NCI-H146 treated with DMSO at 0.1 percent for 48 hours (cell line): Measurements from ENCODE around the gene PEX14.

Experiments
- DNase-seq: peaks from one replicate; lab custom pipeline; 2025; ENCODE audit not compliant: unreplicated experiment; lab: John Stamatoyannopoulos, UW

The PEX14 gene

DNA sequence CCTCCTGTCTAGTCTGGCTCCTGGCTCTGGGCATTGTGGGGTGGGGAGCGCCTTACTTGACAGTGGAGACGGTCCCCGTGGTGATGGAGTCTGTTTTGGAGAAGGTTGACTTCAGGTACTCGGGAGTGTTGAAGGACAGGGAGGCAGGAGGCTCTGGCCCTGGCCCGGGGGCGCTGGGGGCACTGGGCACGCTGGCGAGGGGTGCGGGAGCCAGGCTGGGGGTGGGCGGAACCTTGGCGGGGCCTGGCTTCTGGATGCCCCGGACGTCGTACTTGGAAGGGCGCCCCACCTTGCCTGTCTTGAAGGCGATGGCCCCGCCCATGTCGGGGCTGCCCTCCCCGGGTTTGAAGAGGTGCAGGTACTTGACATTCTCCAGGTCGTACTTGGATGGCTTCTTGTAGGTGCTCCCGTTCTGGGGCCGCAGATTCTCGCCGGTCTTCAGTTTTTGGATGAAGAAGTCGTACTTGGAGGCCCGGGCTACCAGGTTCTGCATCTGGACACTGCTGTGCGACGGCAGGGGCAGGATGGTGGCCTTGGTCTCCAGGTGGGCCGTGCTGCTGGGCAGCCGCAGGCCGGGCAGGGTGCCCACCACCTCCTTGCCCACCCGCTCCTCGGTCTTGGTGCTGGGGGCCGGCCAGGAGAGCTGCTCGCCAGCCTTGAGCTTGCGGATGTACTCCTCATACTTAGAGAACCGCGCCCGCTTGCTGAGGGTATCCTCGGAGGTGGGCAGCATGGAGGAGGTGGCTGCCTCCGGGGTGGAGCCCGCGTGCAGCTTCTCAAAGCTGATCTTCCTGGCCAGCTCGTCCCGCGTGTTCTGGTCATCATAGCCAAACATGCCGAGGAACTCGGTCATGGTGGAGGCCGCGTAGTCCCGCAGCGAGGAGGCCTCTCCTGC, 185.1 kb downstream of the PEX14 start:
- no peak for DNase-seq

DNA sequence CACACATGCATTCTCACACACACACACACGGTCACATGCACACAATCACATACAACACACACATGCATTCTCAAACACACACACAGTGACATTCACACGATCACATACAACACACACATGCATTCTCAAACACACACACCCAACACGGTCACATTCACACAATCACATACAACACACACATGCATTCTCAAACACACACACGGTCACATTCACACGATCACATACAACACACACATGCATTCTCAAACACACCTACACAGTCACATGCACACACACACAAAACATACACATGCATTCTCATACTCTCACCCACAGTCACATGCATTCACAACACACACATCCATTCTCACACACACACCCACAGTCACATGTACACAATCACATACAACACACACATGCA, 186.7 kb downstream of the PEX14 start:
- DNase-seq, result no peak

DNA sequence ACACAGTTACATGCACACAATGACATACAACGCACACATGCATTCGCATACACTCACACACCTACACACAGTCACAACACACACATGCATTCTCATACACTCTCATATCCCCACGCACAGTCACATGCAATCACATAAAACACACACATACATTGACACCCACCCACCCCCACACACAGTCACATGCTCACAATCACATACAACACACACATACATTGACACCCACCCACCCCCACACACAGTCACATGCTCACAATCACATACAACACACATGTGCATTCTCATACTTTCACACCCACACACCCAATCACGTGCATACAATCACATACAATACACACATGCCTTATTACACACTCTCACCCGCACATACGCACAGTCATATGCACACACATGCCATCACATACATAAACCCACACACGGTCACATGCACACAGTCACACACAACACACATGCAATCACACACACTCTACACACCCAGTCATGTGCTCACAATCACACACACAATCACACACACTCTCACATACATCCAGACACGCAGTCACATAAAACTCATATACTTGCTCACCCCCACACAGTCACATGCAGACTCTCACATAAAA, 187.4 kb downstream of the PEX14 start:
- DNase-seq, result no peak

DNA sequence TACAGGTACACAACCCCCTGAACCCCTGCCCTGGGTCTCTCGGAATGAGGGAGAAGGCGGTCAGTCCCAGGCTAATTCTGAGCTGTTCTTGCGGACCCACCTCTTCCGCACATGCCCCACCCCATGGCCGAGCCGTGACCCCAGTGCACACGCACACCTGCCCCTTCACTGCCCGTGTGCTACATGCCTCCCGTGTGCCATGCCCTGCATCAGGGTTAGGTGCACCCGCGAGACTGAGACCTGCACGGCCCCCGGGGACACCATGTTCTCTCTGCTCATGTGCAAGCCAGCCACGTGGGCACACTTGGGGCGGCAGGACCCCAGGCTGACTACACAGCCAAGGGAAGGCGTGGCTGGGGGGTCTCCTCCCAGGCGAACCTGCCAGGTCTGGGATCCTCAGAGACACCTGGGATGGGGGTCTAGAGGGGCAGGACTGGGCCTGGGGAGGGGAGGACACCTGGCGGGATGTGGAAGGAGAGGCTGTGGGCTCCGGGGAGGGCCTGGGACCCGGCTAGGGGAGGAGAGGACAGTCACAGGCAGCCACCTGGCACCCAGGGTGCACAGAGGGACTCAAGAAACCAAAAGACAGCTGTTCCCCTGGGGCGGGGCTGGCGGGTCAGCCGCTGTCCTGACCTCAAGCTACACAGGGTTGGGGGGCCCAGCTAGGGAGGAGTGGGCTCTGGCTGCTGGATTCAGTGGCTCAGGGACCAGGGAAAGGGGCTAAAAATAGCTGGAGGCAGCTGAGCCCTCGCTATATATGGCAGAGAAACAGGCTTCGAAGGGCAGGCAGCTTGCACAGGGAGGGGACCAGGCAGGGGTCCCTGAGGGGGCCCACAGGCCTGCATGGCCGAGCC, 188.3 kb downstream of the PEX14 start:
- DNase-seq, result no peak

DNA sequence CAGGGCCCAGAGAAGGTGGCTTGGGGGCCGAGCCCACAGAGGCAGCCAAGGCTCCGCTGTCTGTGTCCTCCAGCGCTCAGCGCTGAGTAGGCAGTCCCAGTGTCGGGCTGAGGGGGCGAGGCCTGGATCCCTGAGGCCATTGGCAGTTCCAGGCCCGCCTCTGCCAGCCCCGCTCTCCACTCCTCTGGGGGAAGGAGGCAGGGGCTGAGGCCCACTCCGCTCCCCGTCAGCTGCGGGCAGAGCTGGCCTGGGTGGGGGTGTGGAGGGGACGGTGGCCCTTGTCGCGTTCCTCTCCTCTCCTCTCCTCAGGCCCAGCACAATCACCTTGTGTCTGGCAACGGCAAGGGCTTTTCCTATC, 188.9 kb downstream of the PEX14 start:
- DNase-seq, result no peak

DNA sequence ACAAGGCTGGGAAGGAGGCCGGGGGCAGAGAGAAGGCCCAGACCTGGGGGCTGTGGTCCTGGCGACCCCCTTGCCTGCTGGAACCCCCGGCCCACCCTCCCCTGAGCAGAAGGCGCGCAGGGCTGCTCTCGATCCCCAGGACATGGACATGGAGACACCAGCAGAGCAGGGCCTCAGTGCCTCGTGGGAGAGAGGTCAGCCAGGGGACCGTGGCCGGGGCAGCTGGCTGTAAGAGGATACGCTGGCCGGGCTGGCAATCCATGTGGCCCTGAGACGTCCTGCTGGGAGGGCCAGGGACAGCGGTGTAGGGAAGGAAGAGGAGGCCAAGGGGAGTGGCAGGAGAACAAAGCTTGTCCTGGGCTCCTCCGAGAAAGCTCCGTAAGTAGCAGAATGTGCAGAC, 189.5 kb downstream of the PEX14 start:
- no peak for DNase-seq

DNA sequence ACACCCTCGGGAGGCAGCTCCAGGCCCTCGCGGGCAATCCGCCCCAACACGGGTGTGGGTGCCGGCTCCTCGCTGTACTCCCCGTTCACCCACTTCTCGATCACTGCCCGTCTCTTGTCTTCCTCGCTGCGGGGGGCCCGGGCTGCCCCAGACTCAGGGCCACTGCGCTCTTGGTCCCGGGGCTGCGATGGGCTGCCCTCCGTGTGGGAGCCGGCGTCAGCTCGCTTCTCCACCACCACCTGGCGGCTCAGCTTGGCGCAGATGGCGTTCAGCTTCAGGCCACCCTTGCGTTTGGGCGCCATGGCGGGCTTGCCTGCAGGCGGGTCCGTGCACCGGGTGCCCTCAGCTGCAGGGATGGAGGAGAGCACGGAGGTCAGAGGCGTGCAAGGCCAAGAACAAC, 190.5 kb downstream of the PEX14 start:
- no peak for DNase-seq

DNA sequence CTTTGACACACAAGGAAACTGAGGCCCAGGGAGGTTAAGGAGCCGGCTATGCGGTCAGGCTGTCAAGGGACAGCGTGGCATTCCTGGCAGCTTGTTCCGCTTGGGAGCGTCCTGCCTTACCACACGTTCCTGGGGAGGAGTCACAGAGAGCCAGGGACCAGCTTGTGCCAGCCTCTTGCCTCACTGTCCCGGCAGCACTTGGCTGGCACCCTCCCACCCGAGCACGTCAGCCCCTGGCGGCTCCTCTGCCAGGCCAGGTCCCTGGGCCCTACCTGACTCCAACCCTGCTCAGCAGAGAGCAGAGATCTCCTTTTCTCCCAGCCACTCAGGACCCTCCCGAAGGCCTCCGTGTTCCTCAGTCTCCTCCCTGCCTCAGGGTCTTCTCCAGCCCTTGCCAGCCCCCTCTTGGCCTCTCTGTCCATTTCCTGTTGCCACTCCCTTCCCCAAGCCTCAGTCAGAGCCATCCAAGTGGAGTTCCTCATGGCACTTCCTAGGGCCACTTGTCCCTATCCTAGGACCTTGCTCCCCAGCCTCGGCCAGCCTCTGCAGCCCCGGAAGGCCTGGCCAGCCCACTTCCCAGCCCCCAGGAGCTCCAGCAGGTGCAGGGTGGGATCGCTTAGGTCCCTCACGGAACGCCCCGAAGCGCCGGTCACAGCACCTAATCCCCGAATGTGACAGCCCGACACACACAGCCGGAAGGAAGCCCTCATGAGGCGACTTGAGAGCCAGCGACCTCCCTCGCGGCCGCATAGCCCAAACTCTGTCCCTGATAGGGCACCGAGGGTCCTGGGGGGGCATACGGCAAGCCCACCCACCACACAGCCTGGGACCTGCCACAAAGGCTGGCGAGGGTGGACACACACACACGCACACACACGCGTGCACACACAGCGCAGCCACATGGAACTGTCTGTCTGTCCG, 191.4 kb downstream of the PEX14 start:
- no peak for DNase-seq

DNA sequence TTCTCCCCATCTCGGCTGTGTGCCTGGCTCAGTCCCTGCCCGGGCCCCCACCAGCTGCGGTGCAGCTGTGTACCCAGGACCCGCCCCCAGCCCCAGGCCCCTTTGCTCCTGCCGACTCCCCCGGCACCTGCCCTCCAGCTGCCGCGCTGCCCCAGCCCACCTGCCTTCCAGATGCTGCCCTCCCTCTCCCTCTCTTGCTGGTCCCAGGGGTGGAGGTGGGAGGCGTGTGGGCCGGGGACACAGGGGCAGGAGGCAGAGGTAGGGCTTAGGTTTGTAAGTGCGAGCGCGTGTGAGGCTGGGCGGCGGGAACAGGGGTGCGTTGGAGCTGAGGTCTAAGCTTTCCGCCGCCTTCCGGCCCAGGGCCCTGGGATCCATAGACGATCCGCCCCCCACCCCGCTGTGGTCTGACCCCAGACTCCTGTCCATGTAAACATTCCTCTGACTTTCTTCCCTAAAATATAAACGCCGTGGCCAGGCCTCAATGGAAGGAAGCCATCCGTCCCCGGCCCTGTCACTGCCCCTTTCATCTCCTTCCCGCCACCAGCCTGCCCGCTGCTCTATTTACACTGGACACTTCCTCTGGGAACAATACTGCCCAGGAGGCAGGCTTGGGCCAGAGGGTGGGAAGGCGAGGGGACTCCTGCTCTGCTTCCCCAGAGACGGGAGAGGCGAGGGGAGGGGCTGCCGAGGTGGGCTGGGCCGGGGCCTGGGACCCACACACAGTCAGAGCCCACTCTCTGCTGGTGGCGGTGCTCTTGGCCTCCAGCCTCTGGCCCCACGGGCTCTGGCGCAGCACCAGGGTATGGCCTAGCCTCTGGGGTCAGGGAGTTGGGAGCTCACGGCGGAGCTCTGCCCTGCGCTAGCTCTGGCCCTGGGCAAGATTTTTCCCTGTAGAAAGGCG, 193.4 kb downstream of the PEX14 start:
- DNase-seq, result no peak

DNA sequence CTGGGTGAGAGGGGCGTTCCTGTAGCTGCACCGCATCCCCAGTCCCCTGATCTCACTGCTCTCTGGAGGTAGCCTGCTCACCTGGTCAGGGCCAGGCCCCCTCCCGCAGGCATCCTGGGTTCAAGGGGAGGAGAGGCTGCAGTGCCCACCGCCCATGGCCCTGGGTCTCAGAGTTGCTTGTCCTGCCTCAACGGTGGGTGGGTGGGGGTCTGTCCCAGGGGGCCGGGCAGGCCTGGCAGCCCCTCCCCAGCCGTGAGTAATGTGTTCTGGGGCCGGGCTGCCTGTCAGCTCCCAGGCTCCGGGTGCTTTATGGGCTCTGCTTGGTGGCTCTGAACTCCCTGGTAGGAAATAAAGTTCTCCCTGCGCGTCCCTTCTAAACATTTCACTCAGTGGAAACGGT, 194.8 kb downstream of the PEX14 start:
- no peak for DNase-seq

DNA sequence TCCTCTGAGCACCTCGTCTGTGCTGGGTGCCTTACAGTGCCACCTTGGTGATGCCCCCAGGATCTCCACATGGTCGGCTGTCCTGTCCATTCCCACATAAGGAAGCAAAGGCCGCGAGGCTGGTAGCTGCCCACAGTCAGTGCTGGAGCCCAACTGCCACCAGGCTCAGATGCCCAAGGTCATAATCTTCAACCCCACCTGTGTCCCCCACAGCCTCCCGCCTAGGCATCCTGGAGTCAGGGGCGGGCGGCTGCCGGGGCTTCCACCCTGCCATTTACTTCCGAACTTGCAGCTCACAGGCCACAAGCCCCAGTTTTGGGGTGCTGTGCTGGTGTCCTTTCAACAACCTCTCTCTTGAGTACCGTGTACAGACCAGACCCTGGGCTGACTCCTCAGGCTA, 195.4 kb downstream of the PEX14 start:
- DNase-seq, result no peak

DNA sequence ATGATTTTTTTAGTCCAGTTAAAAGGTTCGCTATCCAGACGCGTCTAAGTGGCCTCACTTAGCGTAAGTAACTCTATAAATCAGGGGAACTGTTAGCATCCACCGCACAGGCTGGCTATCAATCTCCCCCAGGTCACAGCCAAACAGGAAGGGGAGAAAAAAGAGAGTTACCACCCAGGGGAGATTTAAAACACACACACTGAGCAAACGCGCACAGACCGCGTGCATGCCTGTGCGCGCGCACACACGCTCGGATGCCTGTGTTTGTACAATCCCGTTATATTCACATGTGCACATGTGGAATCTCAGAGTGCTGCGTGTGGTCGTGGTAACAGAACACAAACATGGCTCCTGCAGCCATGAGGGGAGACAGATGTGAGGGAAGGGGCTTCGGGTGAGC, 196.3 kb downstream of the PEX14 start:
- DNase-seq, result no peak

DNA sequence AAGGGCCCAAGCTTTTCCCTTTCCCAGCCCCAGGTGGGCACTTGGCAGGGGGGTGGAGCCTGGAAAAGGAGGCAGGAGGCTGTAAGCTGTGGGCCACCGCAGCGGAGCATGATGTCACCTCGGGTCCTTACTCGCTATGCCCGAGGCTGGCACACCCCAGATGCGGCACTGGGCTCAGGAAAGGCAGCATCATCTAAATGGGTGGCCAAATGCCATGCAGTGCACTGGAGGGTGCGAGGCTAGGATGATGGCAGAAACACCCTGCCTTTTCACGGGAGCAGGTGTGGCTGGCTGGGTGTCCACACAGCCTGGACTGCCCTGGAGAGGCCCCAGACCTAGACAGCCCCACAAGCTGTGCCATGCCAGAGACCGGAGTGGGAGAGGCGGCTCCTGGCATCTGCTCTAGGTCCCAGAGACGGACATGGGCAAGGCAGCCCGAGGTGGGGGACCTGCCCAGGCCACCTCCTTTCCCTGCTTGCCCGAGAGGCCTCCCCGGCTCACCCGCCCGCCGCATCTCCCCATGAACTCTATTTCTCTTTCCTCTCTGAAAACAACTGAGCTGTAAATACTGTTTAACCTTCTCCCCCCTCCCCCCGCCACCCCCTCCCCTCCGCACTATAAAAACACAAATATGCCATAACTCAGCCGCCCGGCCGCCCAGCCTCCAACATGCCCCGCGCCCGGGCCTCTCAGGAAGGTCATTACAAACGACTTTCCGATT, 197.0 kb downstream of the PEX14 start:
- no peak for DNase-seq

DNA sequence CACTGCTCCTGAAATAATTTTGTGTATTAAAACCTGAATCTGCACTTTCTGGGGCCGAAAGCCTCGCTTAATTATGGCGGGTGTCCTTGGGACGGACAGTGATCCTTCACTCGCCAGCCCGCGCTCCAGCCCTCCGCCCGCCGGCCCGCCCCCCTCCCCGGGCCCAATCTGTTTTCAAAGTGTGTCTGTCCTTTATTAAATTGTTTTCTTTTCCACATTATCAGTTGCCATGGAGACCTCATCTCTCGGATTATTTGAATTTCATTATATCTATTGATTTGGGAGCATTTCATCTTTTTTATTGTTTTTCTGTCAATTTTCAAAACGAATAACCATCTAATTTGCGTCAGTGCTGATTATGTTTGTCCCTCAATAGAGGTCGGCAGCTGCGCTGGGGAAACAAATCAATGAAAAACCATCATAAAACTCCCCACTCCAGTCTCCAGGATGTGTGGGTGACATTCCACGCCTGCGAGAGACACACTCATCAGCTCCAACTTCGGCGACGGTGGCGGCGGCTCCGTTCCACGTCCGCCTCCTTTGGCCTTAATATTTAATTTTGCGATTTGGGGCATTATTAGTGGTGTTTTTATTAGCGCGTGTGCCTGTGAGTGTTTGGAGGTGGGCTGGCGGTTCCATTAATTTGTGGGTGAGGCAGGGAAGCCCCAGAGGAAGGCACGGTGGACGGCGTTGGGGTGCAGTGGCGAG, 197.7 kb downstream of the PEX14 start:
- DNase-seq, result no peak

DNA sequence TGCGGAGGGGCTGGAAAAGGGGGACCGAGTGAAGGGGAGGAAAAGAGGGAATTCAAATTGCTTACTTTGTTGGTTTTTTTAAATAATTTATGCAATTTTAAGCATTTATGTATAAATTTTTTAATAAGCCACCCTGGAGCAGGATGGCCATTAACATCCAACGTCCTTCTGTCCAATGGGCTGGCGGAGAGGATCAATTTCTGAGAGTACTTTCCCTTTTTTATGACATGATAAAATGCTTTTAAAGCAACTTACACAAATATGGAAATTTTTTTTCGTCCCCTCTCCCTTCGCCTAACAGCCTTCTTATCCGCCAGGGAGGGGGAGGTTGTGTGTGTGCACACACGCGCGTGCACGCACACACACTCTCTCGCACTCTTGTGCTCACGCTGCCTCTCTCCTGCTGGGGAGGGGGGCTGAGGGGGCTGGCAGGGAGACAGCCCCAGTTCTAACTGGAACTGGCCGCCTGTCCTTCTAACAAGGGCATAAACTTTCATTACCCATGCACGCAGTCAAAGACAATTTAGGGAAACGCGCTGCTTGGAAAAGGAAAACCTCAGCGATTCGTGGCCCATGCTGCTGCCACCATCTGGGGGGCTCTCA, 198.5 kb downstream of the PEX14 start:
- no peak for DNase-seq

DNA sequence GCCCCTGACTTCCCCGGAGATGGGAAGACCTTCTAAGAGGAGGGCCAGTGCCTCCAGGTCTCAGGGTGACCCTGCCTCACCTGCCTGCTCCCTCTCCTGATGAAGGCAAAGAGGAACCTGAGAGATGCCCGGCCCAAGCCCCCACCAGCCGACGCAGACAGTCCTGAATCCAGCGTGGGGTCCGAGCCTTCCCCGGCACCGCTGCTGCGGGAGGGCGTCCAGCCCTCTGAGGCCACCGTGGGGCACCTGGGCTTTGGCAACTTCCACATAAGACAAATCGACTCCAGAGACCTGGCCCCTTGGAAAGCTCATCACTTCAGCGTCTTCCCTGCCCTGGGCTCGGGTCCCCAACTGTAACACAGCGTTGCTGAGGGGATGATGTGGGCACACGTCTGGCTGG, 199.5 kb downstream of the PEX14 start:
- DNase-seq, result no peak

DNA sequence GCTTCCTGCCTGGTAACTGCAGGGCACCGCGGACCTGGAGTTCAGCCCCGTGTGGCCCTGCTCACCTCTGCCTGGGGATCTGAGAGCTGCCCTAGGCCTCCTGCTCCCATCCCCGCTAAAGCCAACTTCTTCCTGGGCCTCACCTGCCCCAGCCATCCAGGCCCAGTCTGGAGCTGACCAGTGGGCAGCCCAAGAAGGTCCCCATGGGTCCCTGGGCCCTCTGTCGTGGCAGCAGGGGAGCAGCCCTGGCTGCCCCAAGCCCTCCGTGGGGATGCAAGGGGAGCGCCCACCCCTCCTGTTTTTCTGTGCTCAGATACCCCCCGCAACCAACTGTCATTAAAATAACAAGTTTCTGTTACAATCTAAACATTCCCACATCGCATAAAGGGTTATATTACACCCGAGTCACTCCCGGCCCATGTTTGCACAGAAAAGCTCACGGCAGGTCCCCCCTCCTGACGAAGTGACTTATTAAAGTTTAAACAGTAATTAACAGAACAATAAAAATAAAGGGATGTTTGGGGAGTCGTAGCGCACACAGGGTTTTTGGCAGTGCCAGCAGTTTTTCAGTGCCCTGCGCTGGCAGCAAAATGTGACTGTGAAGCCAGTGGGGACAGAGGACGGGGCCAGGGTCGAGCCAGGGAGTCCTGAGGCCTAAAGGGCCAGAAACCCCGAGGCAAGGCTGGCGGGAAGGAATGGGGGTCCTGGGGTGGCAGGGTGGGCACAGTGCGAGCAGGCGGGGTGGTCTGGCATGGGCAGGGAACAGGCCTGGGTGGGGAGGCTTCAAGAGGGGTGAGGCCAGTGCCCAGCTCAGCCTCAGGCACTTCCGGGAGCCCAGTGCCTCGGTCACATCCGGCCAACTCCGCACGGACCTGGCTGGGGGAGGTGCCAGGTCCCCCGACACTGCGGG, 200.2 kb downstream of the PEX14 start:
- DNase-seq, result no peak
